RWPE1 (cell line): Measurements from ENCODE around the gene SELENOI.
"Not testable (repeated sequence)": the region's sequence is repeated elsewhere in the genome, so short reads cannot be mapped to it uniquely, and the experiment has no call there.

ENCODE experiments used
- CTCF ChIA-PET: fragments of 350-600 bp; sonication (Branson Sonifier 250); formaldehyde crosslinking; extraction: SDS; loops from one replicate; lab custom pipeline; 2021; lab: Yijun Ruan, JAX
- POLR2A ChIA-PET: fragments of 400-600 bp; formaldehyde crosslinking; extraction: SDS; loops from one replicate; lab custom pipeline; 2020; ENCODE audit warnings: antibody characterized with exemption; ENCODE audit not compliant: low non-redundant PET; lab: Yijun Ruan, JAX
- DNase-seq: peaks from one replicate; pipeline ENCODE4 v3.0.0; 2012; ENCODE audit warnings: low spot score
- H3K27ac ChIP-seq: fragments of 450-650 bp; 2 replicates; pipeline ENCODE4 v1.5.1; 2017
- CTCF ChIP-seq: fragments of 450-650 bp; conservative IDR thresholded peaks from 2 replicates; pipeline ENCODE4 v1.5.1; 2017; ENCODE audit warnings: low read depth, mild to moderate bottlenecking

SELENOI gene

GRCh38 chr2:26300234-26300925 is 45.6 kb upstream of the SELENOI start:
- peak overlapping the region; percentile 96 for H3K27ac ChIP-seq
- CTCF ChIA-PET, result interaction anchor here (0.6 kb wide), 1 partner anchor 129 kb away, joined by 4 read pairs; no protein-coding TSS in a partner anchor
- TF ChIP-seq CTCF, result no peak
- POLR2A ChIA-PET, result interaction anchor here (1.0 kb wide), 2 partner anchors 53 to 57 kb away, joined by 3 read pairs; no protein-coding TSS in a partner anchor
- DNase-seq, result peak; percentile 34

- peak overlapping the region; percentile 29; the same call in 1 of the 2 replicates for H3K27ac ChIP-seq
- no peak for TF ChIP-seq CTCF
- peak; percentile 52 for DNase-seq
- POLR2A ChIA-PET, result no interaction called here
- CTCF ChIA-PET, result no interaction called here
These were observed 43.1 kb upstream of the SELENOI start for GRCh38 chr2:26302846-26303245.

- CTCF ChIA-PET, POLR2A ChIA-PET, DNase-seq, H3K27ac ChIP-seq: not testable (repeated sequence)
These were observed 40.8 kb upstream of the SELENOI start for GRCh38 chr2:26305094-26305493.

GRCh38 chr2:26305540-26305939 is 40.4 kb upstream of the SELENOI start:
- ChIA-PET POLR2A (no interaction called here), CTCF (interaction anchor here (0.6 kb wide), 1 partner anchor 36 kb away, joined by 6 read pairs; no protein-coding TSS in a partner anchor)
- no peak for DNase-seq
- no peak for TF ChIP-seq CTCF
- H3K27ac ChIP-seq, result no peak overlapping the region

- no peak overlapping the region for H3K27ac ChIP-seq
- TF ChIP-seq CTCF, result no peak
- CTCF ChIA-PET, result interaction anchor here (0.7 kb wide), 1 partner anchor 268 kb away, joined by 3 read pairs; no protein-coding TSS in a partner anchor
- DNase-seq, result no peak
- POLR2A ChIA-PET, result no interaction called here
These were observed 36.0 kb upstream of the SELENOI start for GRCh38 chr2:26309921-26310320.

- peak; percentile 13 for DNase-seq
- ChIA-PET POLR2A (no interaction called here), CTCF (interaction anchor here (0.5 to 0.7 kb wide), 2 partner anchors 18 to 69 kb away, joined by 3 read pairs; no protein-coding TSS in a partner anchor)
- no peak overlapping the region for H3K27ac ChIP-seq
- TF ChIP-seq CTCF, result no peak
These were observed 33.5 kb upstream of the SELENOI start for GRCh38 chr2:26312471-26312870.

GRCh38 chr2:26313446-26313845 is 32.5 kb upstream of the SELENOI start:
- DNase-seq, result no peak
- ChIA-PET CTCF (no interaction called here), POLR2A (no interaction called here)
- no peak overlapping the region for H3K27ac ChIP-seq
- no peak for TF ChIP-seq CTCF
